Epithelial cell of proximal tubule (primary cell): ENCODE measurements around the gene DHRS1. TPM values are rescaled to one million over a fixed set of nuclear protein-coding genes. Genes with fewer than 3 reads are reported as not detected.

Experiments
- DNase-seq: peaks from one replicate; pipeline ENCODE4 v3.0.0-alpha.2; 2011; ENCODE audit warnings: low read depth
- H3K4me3 ChIP-seq: 2 replicates; pipeline ENCODE4 v1.5.1; 2011; ENCODE audit warnings: low read depth, mild to moderate bottlenecking, low read length
- total RNA-seq: library from RNA; depleted of rRNA; stranded (reverse); fragments of >200 nt; gene quantifications from 2 replicates; pipeline ENCODE4 v1.2.3, GENCODE V29; 2015
- TF ChIP-seq, protein P1 (sequence below): conservative IDR thresholded peaks from 2 replicates; pipeline ENCODE4 v1.5.1; 2012; ENCODE audit warnings: low read depth, mild to moderate bottlenecking, low read length

Gene DHRS1
- total RNA-seq, 1 donor from 2014 or later, result 25.7 TPM

DNA sequence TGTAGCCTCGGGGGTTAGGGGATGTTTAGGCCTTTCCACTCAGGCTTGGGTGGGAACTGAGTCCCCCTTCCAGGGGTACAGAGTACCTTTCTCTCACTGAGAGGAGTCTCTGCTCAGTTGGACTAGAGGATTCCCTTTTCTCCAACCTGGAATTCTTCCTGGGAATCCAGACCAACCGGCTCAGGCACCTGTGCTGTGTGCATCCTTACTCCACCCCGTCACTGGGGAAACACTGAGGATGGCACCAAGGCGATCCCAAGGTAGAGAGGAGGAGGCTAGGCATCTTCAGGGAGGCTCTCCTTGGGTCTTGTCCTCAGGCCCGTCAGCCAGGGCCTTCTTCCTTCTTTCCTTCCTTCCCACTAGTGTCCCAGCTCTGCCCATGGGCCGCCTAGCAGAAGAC is 35.7 kb downstream of the DHRS1 start:
- DNase-seq, result no peak
- no peak overlapping the region for H3K4me3 ChIP-seq
- TF ChIP-seq, protein P1, sequence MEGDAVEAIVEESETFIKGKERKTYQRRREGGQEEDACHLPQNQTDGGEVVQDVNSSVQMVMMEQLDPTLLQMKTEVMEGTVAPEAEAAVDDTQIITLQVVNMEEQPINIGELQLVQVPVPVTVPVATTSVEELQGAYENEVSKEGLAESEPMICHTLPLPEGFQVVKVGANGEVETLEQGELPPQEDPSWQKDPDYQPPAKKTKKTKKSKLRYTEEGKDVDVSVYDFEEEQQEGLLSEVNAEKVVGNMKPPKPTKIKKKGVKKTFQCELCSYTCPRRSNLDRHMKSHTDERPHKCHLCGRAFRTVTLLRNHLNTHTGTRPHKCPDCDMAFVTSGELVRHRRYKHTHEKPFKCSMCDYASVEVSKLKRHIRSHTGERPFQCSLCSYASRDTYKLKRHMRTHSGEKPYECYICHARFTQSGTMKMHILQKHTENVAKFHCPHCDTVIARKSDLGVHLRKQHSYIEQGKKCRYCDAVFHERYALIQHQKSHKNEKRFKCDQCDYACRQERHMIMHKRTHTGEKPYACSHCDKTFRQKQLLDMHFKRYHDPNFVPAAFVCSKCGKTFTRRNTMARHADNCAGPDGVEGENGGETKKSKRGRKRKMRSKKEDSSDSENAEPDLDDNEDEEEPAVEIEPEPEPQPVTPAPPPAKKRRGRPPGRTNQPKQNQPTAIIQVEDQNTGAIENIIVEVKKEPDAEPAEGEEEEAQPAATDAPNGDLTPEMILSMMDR, result no peak

DNA sequence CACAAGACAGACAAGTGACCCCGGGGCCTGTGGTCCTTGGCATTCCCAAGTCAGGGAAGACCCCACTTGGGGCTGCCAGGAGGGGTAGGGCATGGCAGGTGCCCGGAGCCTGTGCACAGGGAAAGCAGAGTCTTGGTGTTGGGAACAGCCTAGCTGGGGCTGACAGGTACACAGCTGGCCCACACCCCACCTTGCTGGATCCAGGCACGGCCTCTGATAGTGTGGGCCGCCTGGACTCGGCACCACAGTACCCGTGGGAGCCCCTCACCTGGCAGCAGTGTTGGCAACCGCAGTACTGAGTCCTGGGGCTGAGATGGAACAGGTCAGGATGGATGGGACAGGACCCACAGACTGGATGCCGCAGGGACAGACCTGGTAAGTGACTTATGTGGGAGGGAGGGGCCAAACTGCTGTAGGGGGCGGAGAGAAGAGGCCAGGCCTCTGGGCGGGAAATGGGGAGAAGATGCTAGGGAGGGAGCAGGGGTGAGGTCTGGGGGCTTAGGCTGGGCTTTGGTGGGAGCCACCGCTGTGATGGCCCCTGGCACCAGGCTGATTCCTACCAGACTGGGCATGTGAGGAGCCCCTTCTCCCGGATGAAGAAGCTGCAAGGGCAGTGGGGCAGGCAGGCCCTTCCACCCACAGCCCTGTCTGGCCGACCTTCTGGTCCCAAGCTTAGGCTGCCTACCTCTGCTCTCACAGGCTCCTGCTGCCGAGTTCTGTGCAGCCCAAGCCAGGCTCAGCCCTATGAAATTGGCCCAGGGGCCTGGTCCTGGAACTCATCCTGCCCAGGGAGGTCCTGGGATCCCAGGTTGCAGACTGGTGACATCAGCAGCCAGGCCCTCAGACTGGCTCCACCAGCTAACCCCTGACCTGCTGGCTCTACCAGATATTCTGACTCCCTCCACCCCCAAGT is 36.5 kb downstream of the DHRS1 start, which contains the start of gene TGM1:
TGM1 (minus strand) TSS at position 357 of the 913 bp plus-strand sequence. CDS start 825 bp downstream, outside the sequence.
- no peak for DNase-seq
- H3K4me3 ChIP-seq, result no peak within 1 kb of the TSS
- TF ChIP-seq, protein P1, result no peak

- DNase-seq, result no peak
- no peak overlapping the region for H3K4me3 ChIP-seq
- TF ChIP-seq, protein P1, result no peak
Measured at GRCh38 chr14:24261969-24262327, 37.6 kb downstream of the DHRS1 start.

GRCh38 chr14:24261256-24261968 is 38.2 kb downstream of the DHRS1 start:
- no peak for DNase-seq
- no peak overlapping the region for H3K4me3 ChIP-seq

GRCh38 chr14:24260780-24261157 is 38.8 kb downstream of the DHRS1 start:
- H3K4me3 ChIP-seq, result no peak overlapping the region

More at GRCh38 chr14:24261256-24261968, 38.2 kb downstream of the DHRS1 start:
- TF ChIP-seq, protein P1, result no peak

GRCh38 chr14:24260026-24260779 is 39.4 kb downstream of the DHRS1 start:
- no peak overlapping the region for H3K4me3 ChIP-seq
- DNase-seq, result no peak
- TF ChIP-seq, protein P1, result no peak

More at GRCh38 chr14:24260780-24261157, 38.8 kb downstream of the DHRS1 start:
- TF ChIP-seq, protein P1, result no peak
- DNase-seq, result no peak
